DOHH2 (cell line): ENCODE data around the gene TEAD3.
A peak's percentile ranks its signal among the peaks of the same experiment; 100 is the strongest.

Source experiments
- H3F3A ChIP-seq: fragments of 200-600 bp; sonication (generic), shearing (Covaris generic); 2 replicates; pipeline ENCODE4 v1.6.0; 2016; ENCODE audit warnings: antibody characterized with exemption, mild to moderate bottlenecking; ENCODE audit not compliant: control insufficient read depth, insufficient read depth
- H3K27ac ChIP-seq: fragments of 200-600 bp; sonication (generic); 2 replicates; pipeline ENCODE4 v1.5.1; 2014; ENCODE audit warnings: low read depth, mild to moderate bottlenecking, low read length, moderate library complexity
- H3K27me3 ChIP-seq: fragments of 200-600 bp; sonication (generic); 2 replicates; pipeline ENCODE4 v1.6.1; 2014; ENCODE audit warnings: mild to moderate bottlenecking, low read length, mixed read lengths; ENCODE audit not compliant: control insufficient read depth
- H3K36me3 ChIP-seq: fragments of 200-600 bp; sonication (generic); 2 replicates; pipeline ENCODE4 v1.6.1; 2014; ENCODE audit warnings: mild to moderate bottlenecking, low read length, moderate library complexity, mixed read lengths; ENCODE audit not compliant: control insufficient read depth
- H3K4me1 ChIP-seq: fragments of 200-600 bp; sonication (generic); 2 replicates; pipeline ENCODE4 v1.6.1; 2014; ENCODE audit warnings: mild to moderate bottlenecking, low read length, mixed read lengths; ENCODE audit not compliant: control insufficient read depth
- H3K4me2 ChIP-seq: fragments of 200-600 bp; sonication (generic); 2 replicates; pipeline ENCODE4 v1.6.0; 2014; ENCODE audit warnings: mild to moderate bottlenecking, low read length, moderate library complexity
- H3K4me3 ChIP-seq: fragments of 200-600 bp; sonication (generic); 2 replicates; pipeline ENCODE4 v1.5.1; 2014; ENCODE audit warnings: mild to moderate bottlenecking, low read length, mixed read lengths
- H3K79me2 ChIP-seq: fragments of 200-600 bp; sonication (generic); 2 replicates; pipeline ENCODE4 v1.6.1; 2014; ENCODE audit warnings: mild to moderate bottlenecking, low read length, mixed read lengths; ENCODE audit not compliant: control insufficient read depth
- H3K9me2 ChIP-seq: fragments of 200-600 bp; sonication (generic); replicated peaks from 2 replicates; pipeline ENCODE4 v1.6.1; 2014; ENCODE audit warnings: mild to moderate bottlenecking, low read length, mixed read lengths; ENCODE audit not compliant: control insufficient read depth
- H3K9me3 ChIP-seq: fragments of 200-600 bp; sonication (generic); 2 replicates; pipeline ENCODE4 v1.6.1; 2014; ENCODE audit warnings: antibody characterized with exemption, low read length, mixed read lengths; ENCODE audit not compliant: control insufficient read depth, insufficient read depth
- H4K20me1 ChIP-seq: fragments of 200-600 bp; sonication (generic); 2 replicates; pipeline ENCODE4 v1.6.0; 2014; ENCODE audit warnings: low read depth, mild to moderate bottlenecking, antibody characterized with exemption, low read length, moderate library complexity; ENCODE audit not compliant: control insufficient read depth, insufficient read depth
- CTCF ChIP-seq: fragments of 200-600 bp; sonication (generic); IDR thresholded peaks from one replicate; pipeline ENCODE4 v1.5.1; 2014; ENCODE audit warnings: antibody characterized with exemption, mild to moderate bottlenecking, low read depth, low read length; ENCODE audit not compliant: poor library complexity, severe bottlenecking
- EZH2phosphoT487 ChIP-seq: fragments of 200-600 bp; sonication (generic); IDR thresholded peaks from 2 replicates; pipeline ENCODE4 v1.6.1; 2017; ENCODE audit warnings: borderline replicate concordance, mild to moderate bottlenecking, antibody characterized with exemption, low read length, moderate library complexity, mixed read lengths

TEAD3 gene

DNA sequence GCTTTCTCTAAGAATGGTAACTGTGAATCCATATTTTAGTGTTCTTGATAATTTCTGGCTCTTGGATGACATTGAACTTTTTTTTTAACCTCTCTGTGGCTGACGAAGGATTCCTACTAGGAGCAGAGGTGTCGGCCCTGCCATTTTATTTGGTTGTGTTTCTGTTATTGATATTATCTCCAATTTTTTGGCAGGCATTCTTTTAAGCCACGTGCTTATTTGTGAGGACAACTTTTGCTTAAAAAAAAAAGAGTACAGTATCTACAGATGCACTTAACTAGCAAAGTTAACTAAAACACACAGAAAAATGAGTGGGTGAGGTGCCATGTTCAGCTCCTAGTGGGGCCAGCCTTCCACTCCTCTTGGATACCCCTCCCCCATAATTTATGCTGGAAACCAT, 43.6 kb downstream of the TEAD3 start:
- 0 out of 2 replicates have a peak, but pooled peaks cover 2% of the 10 kb centered on the region for H3F3A ChIP-seq
- peaks cover 20% of the 10 kb centered on the region for H3K36me3 ChIP-seq
- peak overlapping the region; percentile 81 for H3K4me2 ChIP-seq
- TF ChIP-seq CTCF (no peak), EZH2phosphoT487 (no peak)
- no peak overlapping the region for H3K27ac ChIP-seq
- H3K27me3 ChIP-seq = peaks cover 12% of the 10 kb centered on the region
- H3K9me2 ChIP-seq = no peaks in the 10 kb centered on the region
- no peaks in the 10 kb centered on the region for H3K9me3 ChIP-seq
- H3K79me2 ChIP-seq = peaks cover 16% of the 10 kb centered on the region
- peaks cover 27% of the 10 kb centered on the region for H3K4me1 ChIP-seq
- peaks cover 2% of the 10 kb centered on the region; the same call in 1 of the 2 replicates for H4K20me1 ChIP-seq
- peak overlapping the region; percentile 74 for H3K4me3 ChIP-seq

DNA sequence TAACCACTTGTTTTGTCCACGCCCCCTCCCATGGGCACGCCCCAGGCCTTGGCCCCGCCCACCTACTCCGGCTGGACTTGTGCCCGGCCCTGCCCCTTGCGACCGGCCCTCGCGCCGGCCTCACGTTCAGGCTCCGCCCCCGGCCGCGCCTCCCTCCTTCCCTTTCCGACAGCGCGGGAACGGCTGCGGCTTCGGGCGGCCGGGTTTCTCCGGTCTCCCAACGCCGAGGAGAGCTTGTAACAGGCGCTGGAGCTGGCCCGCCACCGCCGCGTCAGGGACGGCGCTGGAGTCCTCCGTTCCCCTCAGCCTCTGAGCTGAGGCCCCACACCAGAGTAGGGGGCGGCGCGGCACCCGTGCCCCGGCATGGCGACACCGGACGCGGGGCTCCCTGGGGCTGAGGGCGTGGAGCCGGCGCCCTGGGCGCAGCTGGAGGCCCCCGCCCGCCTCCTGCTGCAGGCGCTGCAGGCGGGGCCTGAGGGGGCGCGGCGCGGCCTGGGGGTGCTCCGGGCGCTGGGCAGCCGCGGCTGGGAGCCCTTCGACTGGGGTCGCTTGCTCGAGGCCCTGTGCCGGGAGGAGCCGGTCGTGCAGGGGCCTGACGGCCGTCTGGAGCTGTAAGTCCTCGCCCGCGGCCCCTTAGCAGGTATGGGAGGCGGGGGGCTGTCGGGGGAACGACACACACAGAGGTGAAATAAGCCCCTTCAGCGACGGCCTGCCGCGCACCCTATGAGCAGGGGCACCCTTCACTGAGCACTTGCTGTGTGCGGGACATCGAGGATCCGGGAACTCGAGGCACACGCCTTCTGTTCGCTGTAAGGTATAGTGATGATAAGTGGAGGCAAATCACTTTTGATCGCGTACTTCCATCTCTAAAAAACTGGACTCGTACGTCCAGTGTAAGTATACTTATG, 44.4 kb downstream of the TEAD3 start, which contains the start of gene FANCE:
Gene FANCE, plus strand, starts transcription at position 156 of the 908 bp plus-strand sequence. Its CDS starts 208 bp downstream, at position 364.
- Histone ChIP-seq H3K4me2 (peak within 1 kb of the TSS; percentile 81), H3K36me3 (peaks cover 14% of the 10 kb centered on the region), H3K4me1 (peaks cover 27% of the 10 kb centered on the region), H4K20me1 (no peaks in the 10 kb centered on the region), H3K27me3 (peaks cover 12% of the 10 kb centered on the region), H3K27ac (no peak within 1 kb of the TSS), H3K9me2 (no peaks in the 10 kb centered on the region), H3K79me2 (peaks cover 16% of the 10 kb centered on the region), H3F3A (0 out of 2 replicates have a peak, but pooled peaks cover 2% of the 10 kb centered on the region), H3K9me3 (no peaks in the 10 kb centered on the region), H3K4me3 (peak within 1 kb of the TSS; percentile 74)
- TF ChIP-seq CTCF (no peak), EZH2phosphoT487 (no peak)

- Histone ChIP-seq H3F3A (0 out of 2 replicates have a peak, but pooled peaks cover 2% of the 10 kb centered on the region), H3K9me3 (no peaks in the 10 kb centered on the region), H3K4me1 (peaks cover 27% of the 10 kb centered on the region), H3K27me3 (peaks cover 12% of the 10 kb centered on the region), H3K36me3 (peaks cover 12% of the 10 kb centered on the region; the same call in 1 of the 2 replicates), H3K9me2 (no peaks in the 10 kb centered on the region), H4K20me1 (no peaks in the 10 kb centered on the region), H3K4me2 (peak overlapping the region; percentile 81), H3K27ac (no peak overlapping the region), H3K4me3 (peak overlapping the region; percentile 74), H3K79me2 (peaks cover 16% of the 10 kb centered on the region)
- no peak for TF ChIP-seq CTCF
- TF ChIP-seq EZH2phosphoT487 = no peak
Observed at GRCh38 chr6:35451354-35452182, 45.3 kb downstream of the TEAD3 start.
